ENCODE measurements around the gene OSGEPL1.
"Not testable (repeated sequence)": the region's sequence is repeated elsewhere in the genome, so short reads cannot be mapped to it uniquely, and the experiment has no call there.

The OSGEPL1 gene

GRCh38 chr2:189726849-189727248 is 35.7 kb downstream of the OSGEPL1 start:
- Histone ChIP-seq H3K4me1 (ENCODE audit: control insufficient read depth, insufficient read depth, low read length) (no peaks in the 10 kb centered on the region), H3K4me3 (ENCODE audit: low read length in 2 of 2) (no peak overlapping the region), H3K27ac (ENCODE audit: low read length) (no peak overlapping the region), H3K27me3 (ENCODE audit: control insufficient read depth in 1 of 2, insufficient read depth in 2 of 2, low read length in 2 of 2) (no peaks in the 10 kb centered on the region), H3K9ac (ENCODE audit: low read length in 2 of 2) (no peak overlapping the region), H3K36me3 (ENCODE audit: control insufficient read depth in 2 of 2, insufficient read depth in 2 of 2, low read length in 2 of 2) (no peaks in the 10 kb centered on the region), H3K9me3 (ENCODE audit: control insufficient read depth in 2 of 2, low read length in 2 of 2) (no peaks in the 10 kb centered on the region)

- Histone ChIP-seq H3K9me3 (ENCODE audit: control insufficient read depth in 2 of 2, low read length in 2 of 2) (no peaks in the 10 kb centered on the region), H3K9ac (ENCODE audit: low read length in 2 of 2) (no peak overlapping the region), H3K4me3 (ENCODE audit: low read length in 2 of 2) (no peak overlapping the region), H3K27me3 (ENCODE audit: control insufficient read depth in 1 of 2, insufficient read depth in 2 of 2, low read length in 2 of 2) (no peaks in the 10 kb centered on the region), H3K27ac (ENCODE audit: low read length) (no peak overlapping the region), H3K36me3 (ENCODE audit: control insufficient read depth in 2 of 2, insufficient read depth in 2 of 2, low read length in 2 of 2) (no peaks in the 10 kb centered on the region), H3K4me1 (ENCODE audit: control insufficient read depth, insufficient read depth, low read length) (no peaks in the 10 kb centered on the region)
Measured at GRCh38 chr2:189726271-189726670, 36.3 kb downstream of the OSGEPL1 start.

- Histone ChIP-seq H3K9ac (ENCODE audit: low read length in 2 of 2) (no peak overlapping the region), H3K4me3 (ENCODE audit: low read length in 2 of 2) (no peak overlapping the region), H3K4me1 (ENCODE audit: control insufficient read depth, insufficient read depth, low read length) (no peaks in the 10 kb centered on the region), H3K36me3 (ENCODE audit: control insufficient read depth in 2 of 2, insufficient read depth in 2 of 2, low read length in 2 of 2) (no peaks in the 10 kb centered on the region), H3K9me3 (ENCODE audit: control insufficient read depth in 2 of 2, low read length in 2 of 2) (no peaks in the 10 kb centered on the region), H3K27me3 (ENCODE audit: control insufficient read depth in 1 of 2, insufficient read depth in 2 of 2, low read length in 2 of 2) (no peaks in the 10 kb centered on the region), H3K27ac (ENCODE audit: low read length) (no peak overlapping the region)
Measured at GRCh38 chr2:189723192-189723591, 39.4 kb downstream of the OSGEPL1 start.

GRCh38 chr2:189719571-189719970 is 43.0 kb downstream of the OSGEPL1 start:
- H3K27me3 ChIP-seq (ENCODE audit: control insufficient read depth in 1 of 2, insufficient read depth in 2 of 2, low read length in 2 of 2), result no peaks in the 10 kb centered on the region
- H3K4me1 ChIP-seq (ENCODE audit: control insufficient read depth, insufficient read depth, low read length), result no peaks in the 10 kb centered on the region
- H3K27ac ChIP-seq (ENCODE audit: low read length), result no peak overlapping the region
- no peak overlapping the region for H3K9ac ChIP-seq (ENCODE audit: low read length in 2 of 2)
- no peaks in the 10 kb centered on the region for H3K9me3 ChIP-seq (ENCODE audit: control insufficient read depth in 2 of 2, low read length in 2 of 2)
- H3K4me3 ChIP-seq (ENCODE audit: low read length in 2 of 2), result no peak overlapping the region
- H3K36me3 ChIP-seq (ENCODE audit: control insufficient read depth in 2 of 2, insufficient read depth in 2 of 2, low read length in 2 of 2), result no peaks in the 10 kb centered on the region

GRCh38 chr2:189717593-189717992 is 45.0 kb downstream of the OSGEPL1 start:
- not testable (repeated sequence) for H3K36me3 ChIP-seq (ENCODE audit: control insufficient read depth in 2 of 2, insufficient read depth in 2 of 2, low read length in 2 of 2); H3K9me3 ChIP-seq (ENCODE audit: control insufficient read depth in 2 of 2, low read length in 2 of 2); H3K4me1 ChIP-seq (ENCODE audit: control insufficient read depth, insufficient read depth, low read length); H3K4me3 ChIP-seq (ENCODE audit: low read length in 2 of 2); H3K9ac ChIP-seq (ENCODE audit: low read length in 2 of 2); H3K27ac ChIP-seq (ENCODE audit: low read length); H3K27me3 ChIP-seq (ENCODE audit: control insufficient read depth in 1 of 2, insufficient read depth in 2 of 2, low read length in 2 of 2)

GRCh38 chr2:189709501-189710221 is 52.9 kb downstream of the OSGEPL1 start:
- H3K27me3 ChIP-seq (ENCODE audit: control insufficient read depth in 1 of 2, insufficient read depth in 2 of 2, low read length in 2 of 2), result no peaks in the 10 kb centered on the region
- H3K9ac ChIP-seq (ENCODE audit: low read length in 2 of 2), result no peak overlapping the region
- peaks cover 2 to 3% of the 10 kb centered on the region in 2 donors for H3K36me3 ChIP-seq (ENCODE audit: control insufficient read depth in 2 of 2, insufficient read depth in 2 of 2, low read length in 2 of 2)
- no peak overlapping the region for H3K4me3 ChIP-seq (ENCODE audit: low read length in 2 of 2)
- H3K27ac ChIP-seq (ENCODE audit: low read length), result no peak overlapping the region
- no peaks in the 10 kb centered on the region for H3K4me1 ChIP-seq (ENCODE audit: control insufficient read depth, insufficient read depth, low read length)
- no peaks in the 10 kb centered on the region for H3K9me3 ChIP-seq (ENCODE audit: control insufficient read depth in 2 of 2, low read length in 2 of 2)

GRCh38 chr2:189702071-189702470 is 60.5 kb downstream of the OSGEPL1 start:
- Histone ChIP-seq H3K4me1 (ENCODE audit: control insufficient read depth, insufficient read depth, low read length) (no peaks in the 10 kb centered on the region), H3K9me3 (ENCODE audit: control insufficient read depth in 2 of 2, low read length in 2 of 2) (no peaks in the 10 kb centered on the region)

GRCh38 chr2:189700681-189701080 is 61.9 kb downstream of the OSGEPL1 start:
- Histone ChIP-seq H3K27me3 (ENCODE audit: control insufficient read depth in 1 of 2, insufficient read depth in 2 of 2, low read length in 2 of 2) (no peaks in the 10 kb centered on the region), H3K4me3 (ENCODE audit: low read length in 2 of 2) (no peak overlapping the region), H3K9me3 (ENCODE audit: control insufficient read depth in 2 of 2, low read length in 2 of 2) (no peaks in the 10 kb centered on the region), H3K36me3 (ENCODE audit: control insufficient read depth in 2 of 2, insufficient read depth in 2 of 2, low read length in 2 of 2) (no peaks in the 10 kb centered on the region), H3K4me1 (ENCODE audit: control insufficient read depth, insufficient read depth, low read length) (no peaks in the 10 kb centered on the region), H3K9ac (ENCODE audit: low read length in 2 of 2) (no peak overlapping the region), H3K27ac (ENCODE audit: low read length) (no peak overlapping the region)

More at GRCh38 chr2:189702071-189702470, 60.5 kb downstream of the OSGEPL1 start:
- H3K4me3 ChIP-seq (ENCODE audit: low read length in 2 of 2), result no peak overlapping the region
- H3K9ac ChIP-seq (ENCODE audit: low read length in 2 of 2), result no peak overlapping the region
- no peaks in the 10 kb centered on the region for H3K36me3 ChIP-seq (ENCODE audit: control insufficient read depth in 2 of 2, insufficient read depth in 2 of 2, low read length in 2 of 2)
- H3K27ac ChIP-seq (ENCODE audit: low read length), result no peak overlapping the region
- no peaks in the 10 kb centered on the region for H3K27me3 ChIP-seq (ENCODE audit: control insufficient read depth in 1 of 2, insufficient read depth in 2 of 2, low read length in 2 of 2)

GRCh38 chr2:189698020-189698887 is 64.3 kb downstream of the OSGEPL1 start:
- Histone ChIP-seq H3K9ac (ENCODE audit: low read length in 2 of 2) (no peak overlapping the region), H3K9me3 (ENCODE audit: control insufficient read depth in 2 of 2, low read length in 2 of 2) (no peaks in the 10 kb centered on the region), H3K4me1 (ENCODE audit: control insufficient read depth, insufficient read depth, low read length) (no peaks in the 10 kb centered on the region), H3K4me3 (ENCODE audit: low read length in 2 of 2) (no peak overlapping the region), H3K27ac (ENCODE audit: low read length) (no peak overlapping the region), H3K36me3 (ENCODE audit: control insufficient read depth in 2 of 2, insufficient read depth in 2 of 2, low read length in 2 of 2) (no peaks in the 10 kb centered on the region), H3K27me3 (ENCODE audit: control insufficient read depth in 1 of 2, insufficient read depth in 2 of 2, low read length in 2 of 2) (no peaks in the 10 kb centered on the region)

All from stomach smooth muscle (tissue), 2 donors.